Spleen (tissue), 11 donors: ENCODE data around the gene DDX43. TPM values are rescaled to one million over a fixed set of nuclear protein-coding genes. Genes with fewer than 3 reads are reported as not detected.

Source experiments
- DNase-seq: peaks from one replicate; pipeline ENCODE4 v3.0.0-alpha.2; 2020
- H3K27ac ChIP-seq, 8 donors: fragments of 200-600 bp; sonication (generic) in 7 of 8; 1 replicate in 4 of 8; 2 replicates in 4 of 8; pipeline versions ENCODE4 v1.5.0 to v1.8.0; 2016 to 2021; ENCODE audit warnings: inconsistent platforms in 4 of 8, mild to moderate bottlenecking in 4 of 8, moderate library complexity in 1 of 8
- H3K27me3 ChIP-seq, 7 donors: fragments of 200-600 bp; sonication (generic) in 6 of 7; replicated peaks in 1 of 7; 1 replicate in 4 of 7; 2 replicates in 3 of 7; pipeline versions ENCODE4 v1.5.0 to v1.8.0; 2016 to 2021; ENCODE audit warnings: inconsistent platforms in 3 of 7, mild to moderate bottlenecking in 1 of 7
- H3K36me3 ChIP-seq, 6 donors: fragments of 200-600 bp; sonication (generic) in 5 of 6; 1 replicate in 4 of 6; 2 replicates in 2 of 6; pipeline versions ENCODE4 v1.5.0 to v1.8.0; 2016 to 2021; ENCODE audit warnings: inconsistent platforms in 2 of 6
- H3K4me1 ChIP-seq, 6 donors: fragments of 200-600 bp; sonication (generic) in 5 of 6; 1 replicate in 3 of 6; 2 replicates in 3 of 6; pipeline versions ENCODE4 v1.5.0 to v1.8.0; 2016 to 2021; ENCODE audit warnings: inconsistent platforms in 3 of 6
- H3K4me3 ChIP-seq, 8 donors: fragments of 200-600 bp; sonication (generic) in 7 of 8; 1 replicate in 4 of 8; 2 replicates in 4 of 8; pipeline versions ENCODE4 v1.5.0 to v1.8.0; 2016 to 2021; ENCODE audit warnings: inconsistent platforms in 4 of 8, mild to moderate bottlenecking in 4 of 8, moderate library complexity in 2 of 8
- H3K9me3 ChIP-seq, 8 donors: fragments of 200-600 bp; sonication (generic) in 7 of 8; 1 replicate in 4 of 8; 2 replicates in 4 of 8; pipeline versions ENCODE4 v1.5.0 to v1.8.0; 2016 to 2021; ENCODE audit warnings: inconsistent platforms in 4 of 8
- POLR2A ChIP-seq, 3 donors: fragments of 450-650 bp; IDR thresholded peaks; one replicate each; pipeline ENCODE4 v1.5.1; 2017; ENCODE audit warnings: antibody characterized with exemption in 3 of 3, mild to moderate bottlenecking in 1 of 3
- POLR2AphosphoS5 ChIP-seq, 3 donors: sonication (generic); formaldehyde crosslinking; IDR thresholded peaks; one replicate each; pipeline ENCODE4 v1.5.1; 2017; ENCODE audit warnings: antibody characterized with exemption in 3 of 3
- WGBS, 5 donors: extraction: QIAGEN DNeasy Blood & Tissue Kit in 3 of 5; methylation state at CpG; one replicate each; pipeline versions ENCODE4 v1.1.5 to v1.1.7; 2013 to 2018; 5-methylcytosine and 5-hydroxymethylcytosine counted together
- intact Hi-C: fragments of 100-400 bp; cut with DNase I; formaldehyde crosslinking; loops from one replicate; pipeline ENCODE4 v1.15.0; 2023; ENCODE audit warnings: low total_unique reads
- polyA plus RNA-seq, 3 donors: library from polyadenylated mRNA; stranded (reverse); fragments of 200-250 nt; gene quantifications; one replicate each; pipeline ENCODE4 v1.2.1, GENCODE V29; 2013
- total RNA-seq, 7 donors: library from RNA; depleted of rRNA in 3 of 7; stranded (reverse); fragments of >200 nt in 3 of 7; fragmentation: NEBNext Ultra II Directional in 4 of 7; extraction: Animal tissue kit (Norgen Biotek cat#: 25700) in 4 of 7; gene quantifications; one replicate each; pipeline versions ENCODE4 v1.1.0 to v1.2.1, GENCODE V29; 2016 to 2021
- TF ChIP-seq, protein P1 (sequence below), 11 experiments: fragments of 200-600 bp in 7 of 11; fragments of 450-650 bp in 4 of 11; sonication (generic) in 4 of 11; IDR thresholded peaks in 8 of 11; conservative IDR thresholded peaks in 3 of 11; 1 replicate in 7 of 11; 2 replicates in 4 of 11; pipeline versions ENCODE4 v1.4.0 to v1.8.0; 2016 to 2021; ENCODE audit warnings: antibody characterized with exemption in 11 of 11, inconsistent platforms in 4 of 11, mild to moderate bottlenecking in 1 of 11
- donor health status: healthy with polysubstance abuse.
- donor health status: DM: no; HTN: no; CAD: no; lungs with moderate emphysema.
- donor health status: DM: no; HTN: no; CAD: no.
- donor health status: Bipolar disorder and iron deficiency.
- donor health status: healthy.
- donor health status: DM: no; HTN: no; CAD: no.
- donor health status: DM: yes; HTN: yes; CAD: no.

The DDX43 gene
- total and polyA plus RNA-seq, 10 donors: 0.34 to 1.5 (median 1.0) TPM

DNA sequence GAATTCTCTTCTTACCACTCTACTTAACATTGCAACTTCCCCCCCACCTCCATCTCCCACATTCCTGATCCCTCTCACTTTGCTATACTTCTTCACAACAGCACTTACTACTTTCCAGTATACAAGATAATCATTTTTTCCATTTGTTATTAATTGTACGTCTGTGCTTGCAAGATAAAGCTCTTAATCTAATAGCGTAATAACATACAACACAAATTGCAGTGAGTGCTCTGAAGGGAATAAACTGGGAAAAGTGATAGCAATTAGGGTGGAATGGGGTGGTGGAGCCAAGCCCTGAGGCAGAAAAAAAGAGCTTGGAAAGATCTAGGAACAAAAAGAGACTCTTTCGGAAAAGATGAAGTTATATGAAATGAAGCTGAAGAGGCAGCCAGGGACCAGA is 48.9 kb downstream of the DDX43 start:
- H3K27me3 ChIP-seq: no peaks in the 10 kb centered on the region
- H3K4me1 ChIP-seq: peaks cover 0 to 59% (median 10%) of the 10 kb centered on the region in 6 donors
- 95 to 98% (median 97%) methylated on average over 3 of the region's 3 CpGs for WGBS, 5 donors
- no peak overlapping the region for H3K27ac ChIP-seq
- no peak for DNase-seq
- no peak overlapping the region for H3K4me3 ChIP-seq
- peaks cover 0 to 93% (median 40%) of the 10 kb centered on the region in 6 donors for H3K36me3 ChIP-seq
- no peaks in the 10 kb centered on the region for H3K9me3 ChIP-seq
- intact Hi-C loops: no loop called here
- TF ChIP-seq POLR2A (IDR thresholded peaks at IDR 0.05) (no peak), POLR2AphosphoS5 (IDR thresholded peaks at IDR 0.05) (no peak)
- TF ChIP-seq, protein P1, sequence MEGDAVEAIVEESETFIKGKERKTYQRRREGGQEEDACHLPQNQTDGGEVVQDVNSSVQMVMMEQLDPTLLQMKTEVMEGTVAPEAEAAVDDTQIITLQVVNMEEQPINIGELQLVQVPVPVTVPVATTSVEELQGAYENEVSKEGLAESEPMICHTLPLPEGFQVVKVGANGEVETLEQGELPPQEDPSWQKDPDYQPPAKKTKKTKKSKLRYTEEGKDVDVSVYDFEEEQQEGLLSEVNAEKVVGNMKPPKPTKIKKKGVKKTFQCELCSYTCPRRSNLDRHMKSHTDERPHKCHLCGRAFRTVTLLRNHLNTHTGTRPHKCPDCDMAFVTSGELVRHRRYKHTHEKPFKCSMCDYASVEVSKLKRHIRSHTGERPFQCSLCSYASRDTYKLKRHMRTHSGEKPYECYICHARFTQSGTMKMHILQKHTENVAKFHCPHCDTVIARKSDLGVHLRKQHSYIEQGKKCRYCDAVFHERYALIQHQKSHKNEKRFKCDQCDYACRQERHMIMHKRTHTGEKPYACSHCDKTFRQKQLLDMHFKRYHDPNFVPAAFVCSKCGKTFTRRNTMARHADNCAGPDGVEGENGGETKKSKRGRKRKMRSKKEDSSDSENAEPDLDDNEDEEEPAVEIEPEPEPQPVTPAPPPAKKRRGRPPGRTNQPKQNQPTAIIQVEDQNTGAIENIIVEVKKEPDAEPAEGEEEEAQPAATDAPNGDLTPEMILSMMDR (IDR thresholded peaks at IDR 0.05 in 8 of 11, conservative IDR thresholded peaks at IDR 0.05 in 3 of 11): no peak

DNA sequence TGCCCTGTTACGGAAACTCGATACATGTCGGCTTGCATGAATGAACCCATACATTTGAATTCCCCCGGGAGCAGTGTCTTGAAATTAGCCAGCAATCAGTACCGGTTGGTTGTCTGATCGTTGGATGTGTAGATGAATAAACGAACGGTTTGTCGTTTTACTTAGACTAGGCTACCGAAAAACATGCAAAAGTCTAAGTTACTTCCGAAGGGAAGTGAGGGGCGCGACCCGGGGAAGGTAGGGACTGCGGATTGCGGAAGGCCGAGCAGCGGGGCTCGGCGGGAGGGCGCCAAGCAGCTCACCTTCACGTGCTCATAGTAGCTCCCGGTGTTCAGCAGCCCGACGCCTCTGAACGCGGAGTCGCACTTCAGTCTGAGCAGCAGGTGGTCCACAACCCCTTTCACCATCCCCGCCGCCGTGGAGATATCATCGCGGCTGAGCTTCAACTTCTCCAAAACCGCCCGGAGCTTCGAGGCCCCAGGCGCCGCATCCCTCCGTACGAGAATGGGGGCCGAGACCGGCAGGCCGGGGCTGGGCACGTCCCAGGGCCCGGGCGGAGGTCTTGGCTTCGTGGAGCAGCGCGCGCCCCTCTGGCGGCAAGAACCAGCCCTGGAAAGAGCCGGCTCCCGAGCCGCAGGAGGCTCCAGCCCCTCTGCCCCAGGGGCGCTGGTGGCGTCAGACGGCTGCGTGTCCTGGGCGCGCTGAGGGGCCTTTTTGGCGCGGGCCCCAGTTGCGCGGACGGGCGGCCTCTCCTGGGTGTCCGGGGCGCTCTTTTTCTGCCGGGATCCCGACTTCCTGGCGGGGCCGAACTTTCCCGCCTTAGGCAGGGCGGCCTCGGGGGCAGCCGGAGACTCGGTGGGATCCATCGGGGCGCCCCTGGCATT is 56.8 kb downstream of the DDX43 start:
- TF ChIP-seq, protein P1 (IDR thresholded peaks at IDR 0.05 in 8 of 11, conservative IDR thresholded peaks at IDR 0.05 in 3 of 11): peak in 1 of 11 experiments; percentile 6
- no peak for TF ChIP-seq POLR2A (IDR thresholded peaks at IDR 0.05)
- peak; percentile 69 to 77 (median 74) for TF ChIP-seq POLR2AphosphoS5 (IDR thresholded peaks at IDR 0.05)
- 0 to 2% (median 0%) methylated on average over 37 to 79 of the region's 79 CpGs for WGBS, 5 donors
- Histone ChIP-seq H3K36me3 (peaks cover 0 to 25% (median 0%) of the 10 kb centered on the region in 6 donors), H3K27ac (peak overlapping the region; percentile 89 to 96 (median 94)), H3K4me3 (peak overlapping the region; percentile 67 to 96 (median 85)), H3K27me3 (no peaks in the 10 kb centered on the region), H3K9me3 (no peaks in the 10 kb centered on the region), H3K4me1 (peaks cover 5 to 93% (median 37%) of the 10 kb centered on the region in 6 donors)
- DNase-seq: peak; percentile 92
- intact Hi-C loops: no loop called here

DNA sequence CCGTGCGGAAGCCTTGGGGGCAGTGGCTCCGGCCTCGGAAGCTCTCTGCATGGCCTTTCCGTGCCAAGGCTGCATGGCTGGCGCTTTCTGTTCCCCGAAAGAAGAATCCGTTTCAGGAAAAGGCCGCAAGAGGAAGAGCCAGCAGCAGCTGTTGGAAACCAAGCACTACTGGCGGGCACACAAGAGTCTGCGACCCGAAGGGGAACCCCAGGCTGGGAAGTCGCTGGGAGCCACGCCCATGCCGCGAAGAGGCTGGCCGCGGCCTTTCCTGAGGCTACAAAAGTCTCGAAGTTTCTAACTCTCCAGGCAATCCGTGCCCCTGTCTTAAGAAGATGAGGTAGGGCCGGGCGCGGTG is 57.5 kb downstream of the DDX43 start, which contains the start of gene CGAS:
CGAS (minus strand) TSS at position 191 of the 355 bp plus-strand sequence; CDS start at position 75, 116 bp downstream.
- intact Hi-C loops: no loop called here
- H3K4me1 ChIP-seq: peaks cover 5 to 94% (median 37%) of the 10 kb centered on the region in 6 donors
- peak within 1 kb of the TSS; percentile 89 to 96 (median 94) for H3K27ac ChIP-seq
- DNase-seq: peak; percentile 96
- TF ChIP-seq POLR2AphosphoS5 (IDR thresholded peaks at IDR 0.05): peak; percentile 84 to 91 (median 89)
- peak in 1 of 3 donors; percentile 60 for TF ChIP-seq POLR2A (IDR thresholded peaks at IDR 0.05)
- TF ChIP-seq, protein P1 (IDR thresholded peaks at IDR 0.05 in 8 of 11, conservative IDR thresholded peaks at IDR 0.05 in 3 of 11): no peak
- 0 to 3% (median 1%) methylated on average over 17 to 23 of the region's 23 CpGs for WGBS, 5 donors
- no peaks in the 10 kb centered on the region for H3K9me3 ChIP-seq
- H3K36me3 ChIP-seq: peaks cover 0 to 20% (median 0%) of the 10 kb centered on the region in 6 donors
- peak within 1 kb of the TSS; percentile 67 to 96 (median 85) for H3K4me3 ChIP-seq
- no peaks in the 10 kb centered on the region for H3K27me3 ChIP-seq
